Nephron progenitor cell (in vitro differentiated cells): ENCODE data around the gene FOXD2.

Source experiments
- DNase-seq: peaks from one replicate; pipeline ENCODE4 v3.0.0; 2021
- H3K27ac Mint-ChIP-seq: 2 replicates; pipeline ENCODE4 v1.8.0; 2021; ENCODE audit warnings: mild to moderate bottlenecking, moderate library complexity, mixed read lengths
- H3K27me3 Mint-ChIP-seq: 2 replicates; pipeline ENCODE4 v1.8.0; 2021; ENCODE audit warnings: mild to moderate bottlenecking, low read depth, mixed read lengths; ENCODE audit not compliant: poor library complexity
- H3K36me3 Mint-ChIP-seq: 2 replicates; pipeline ENCODE4 v1.8.0; 2021; ENCODE audit warnings: low read depth, mixed read lengths
- H3K4me1 Mint-ChIP-seq: 2 replicates; pipeline ENCODE4 v1.8.0; 2021; ENCODE audit warnings: mixed read lengths
- H3K4me3 Mint-ChIP-seq: 2 replicates; pipeline ENCODE4 v1.8.0; 2021; ENCODE audit warnings: mild to moderate bottlenecking, moderate library complexity, mixed read lengths
- H3K9me3 Mint-ChIP-seq: 2 replicates; pipeline ENCODE4 v1.8.0; 2021; ENCODE audit warnings: mild to moderate bottlenecking, moderate library complexity, mixed read lengths
- CTCF ChIP-seq: fragments of 200-600 bp; sonication (generic); IDR thresholded peaks from 2 replicates; pipeline ENCODE4 v1.5.0; 2021; ENCODE audit warnings: antibody characterized with exemption

Gene FOXD2

GRCh38 chr1:47437447-47438164 is at the start of gene FOXD2:
Gene FOXD2, plus strand, starts transcription at chr1:47438044. Its CDS starts 92 bp downstream, at chr1:47438136.
- Mint-ChIP-seq H3K27me3 (peaks cover 48% of the 10 kb centered on the region), H3K9me3 (no peaks in the 10 kb centered on the region), H3K36me3 (no peaks in the 10 kb centered on the region), H3K4me3 (peak within 1 kb of the TSS; percentile 97), H3K4me1 (peaks cover 40% of the 10 kb centered on the region), H3K27ac (no peak within 1 kb of the TSS)
- peak; percentile 98 for DNase-seq
- TF ChIP-seq CTCF = peak; percentile 89

- H3K27me3 Mint-ChIP-seq = peaks cover 74% of the 10 kb centered on the region
- no peak overlapping the region for H3K4me3 Mint-ChIP-seq
- DNase-seq = peak; percentile 77
- H3K36me3 Mint-ChIP-seq = peaks cover 4% of the 10 kb centered on the region
- TF ChIP-seq CTCF = peak; percentile 85
- H3K27ac Mint-ChIP-seq = no peak overlapping the region
- H3K9me3 Mint-ChIP-seq = no peaks in the 10 kb centered on the region
- H3K4me1 Mint-ChIP-seq = peaks cover 21% of the 10 kb centered on the region
Observed at GRCh38 chr1:47388891-47389238, 49.0 kb upstream of the FOXD2 start.

- DNase-seq = no peak
- no peak overlapping the region for H3K27ac Mint-ChIP-seq
- no peak for TF ChIP-seq CTCF
- H3K27me3 Mint-ChIP-seq = peaks cover 83% of the 10 kb centered on the region
- no peaks in the 10 kb centered on the region for H3K36me3 Mint-ChIP-seq
- peaks cover 21% of the 10 kb centered on the region for H3K4me1 Mint-ChIP-seq
- no peak overlapping the region for H3K4me3 Mint-ChIP-seq
- no peaks in the 10 kb centered on the region for H3K9me3 Mint-ChIP-seq
Observed at GRCh38 chr1:47389731-47390130, 48.1 kb upstream of the FOXD2 start.

- no peak overlapping the region for H3K4me3 Mint-ChIP-seq
- peaks cover 21% of the 10 kb centered on the region for H3K4me1 Mint-ChIP-seq
- no peaks in the 10 kb centered on the region for H3K9me3 Mint-ChIP-seq
- H3K36me3 Mint-ChIP-seq = no peaks in the 10 kb centered on the region
- TF ChIP-seq CTCF = no peak
- H3K27ac Mint-ChIP-seq = no peak overlapping the region
- DNase-seq = no peak
- peaks cover 94% of the 10 kb centered on the region for H3K27me3 Mint-ChIP-seq
Observed at GRCh38 chr1:47390843-47391242, 47.0 kb upstream of the FOXD2 start.

- Mint-ChIP-seq H3K36me3 (no peaks in the 10 kb centered on the region), H3K9me3 (no peaks in the 10 kb centered on the region), H3K4me3 (no peak overlapping the region), H3K4me1 (peaks cover 21% of the 10 kb centered on the region), H3K27ac (no peak overlapping the region), H3K27me3 (peaks cover 97% of the 10 kb centered on the region)
- DNase-seq = no peak
- no peak for TF ChIP-seq CTCF
Observed at GRCh38 chr1:47393141-47393540, 44.7 kb upstream of the FOXD2 start.

GRCh38 chr1:47395433-47395832 is 42.4 kb upstream of the FOXD2 start:
- no peak overlapping the region for H3K4me3 Mint-ChIP-seq

More at GRCh38 chr1:47395433-47395832, 42.4 kb upstream of the FOXD2 start:
- no peak for DNase-seq
- TF ChIP-seq CTCF = no peak
- H3K36me3 Mint-ChIP-seq = no peaks in the 10 kb centered on the region
- no peak overlapping the region for H3K27ac Mint-ChIP-seq
- H3K4me1 Mint-ChIP-seq = peaks cover 13% of the 10 kb centered on the region
- H3K27me3 Mint-ChIP-seq = peaks cover 91% of the 10 kb centered on the region
- no peaks in the 10 kb centered on the region for H3K9me3 Mint-ChIP-seq
